ENCODE data around the gene FAM131A. TPM values are rescaled to one million over a fixed set of nuclear protein-coding genes. Genes with fewer than 3 reads are reported as not detected.

The FAM131A gene
- total and polyA plus RNA-seq, 2 donors (not counting 3 experiments of a cell fraction or from before 2014, with no cell fraction given): 19.9 to 29.9 TPM

DNA sequence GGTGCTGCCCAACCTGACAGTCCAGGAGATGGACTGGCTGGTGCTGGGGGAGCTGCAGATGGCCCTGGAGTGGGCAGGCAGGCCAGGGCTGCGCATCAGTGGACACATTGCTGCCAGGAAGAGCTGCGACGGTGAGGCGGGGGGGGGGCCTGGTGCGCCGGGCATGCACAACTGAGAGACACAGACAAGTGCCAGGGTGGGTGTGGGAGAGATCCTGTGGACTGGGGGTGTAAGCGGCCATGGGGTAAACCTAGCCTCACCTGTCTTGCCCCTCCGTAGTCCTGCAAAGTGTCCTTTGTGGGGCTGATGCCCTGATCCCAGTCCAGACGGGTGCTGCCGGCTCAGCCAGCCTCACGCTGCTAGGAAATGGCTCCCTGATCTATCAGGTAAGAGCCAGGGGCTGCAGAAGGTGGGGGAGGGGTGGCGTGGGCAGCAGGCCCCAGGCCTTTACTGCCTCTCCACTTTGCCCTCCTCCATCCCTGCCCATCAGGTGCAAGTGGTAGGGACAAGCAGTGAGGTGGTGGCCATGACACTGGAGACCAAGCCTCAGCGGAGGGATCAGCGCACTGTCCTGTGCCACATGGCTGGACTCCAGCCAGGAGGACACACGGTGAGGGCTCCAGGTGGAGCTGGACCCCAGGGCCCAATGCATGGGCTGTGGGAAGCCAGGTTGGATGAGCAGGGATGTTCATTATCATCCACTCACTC lies 45.8 kb downstream of the FAM131A start:
- H3K79me2 ChIP-seq (ENCODE audit: control insufficient read depth, insufficient read depth, low read length): no peaks in the 10 kb centered on the region
- dilution Hi-C loops (cut with MboI; ENCODE audit: extremely low pct_ligation_motif_present, low sequenced_read_pairs) (no loop called here), intact Hi-C loops (cut with micrococcal nuclease) (loop anchor here (5.0 kb wide), 1 partner anchor 361 kb away; no protein-coding TSS in a partner anchor)
- peaks cover 32 to 41% of the 10 kb centered on the region in 2 experiments for H3K27me3 ChIP-seq (ENCODE audit: control insufficient read depth in 2 of 2, insufficient read depth in 2 of 2, low read length in 2 of 2)
- no peak for FAIRE-seq
- DNase-seq (ENCODE audit: low read depth, low spot score): no peak
- TF ChIP-seq GATA2 (IDR thresholded peaks at IDR 0.05; ENCODE audit: insufficient read depth, insufficient read length, low read depth, low read length) (no peak), MYC (IDR thresholded peaks at IDR 0.05; ENCODE audit: low read depth, low read length) (no peak)
- H3K27ac ChIP-seq (ENCODE audit: insufficient read depth, low read depth, low read length): no peak overlapping the region
- no TSS peak for BruUV-seq (replicated peaks)
- no peak overlapping the region for H3K9ac ChIP-seq (replicated peaks; ENCODE audit: extremely low read depth, insufficient read depth, low read length)
- ChIA-PET POLR2A (no interaction called here), CTCF (interaction anchor here (0.7 to 6.9 kb wide), 4 partner anchors 11 to 157 kb away, joined by 3 to 52 read pairs (median 4); no protein-coding TSS in a partner anchor)
- H3K4me1 ChIP-seq (ENCODE audit: control insufficient read depth, extremely low read depth, insufficient read depth, low read length): peaks cover 10% of the 10 kb centered on the region
- no peak overlapping the region for H3K4me2 ChIP-seq (ENCODE audit: insufficient read depth, low read length)
- no peak overlapping the region for H2AFZ ChIP-seq (ENCODE audit: low read depth, low read length)
- H3K4me3 ChIP-seq (replicated peaks in 1 of 3; ENCODE audit: insufficient read depth in 1 of 3, low read depth in 1 of 3, low read length in 3 of 3): no peak overlapping the region
- no peaks in the 10 kb centered on the region for H3K9me1 ChIP-seq (replicated peaks; ENCODE audit: control insufficient read depth, extremely low read depth, insufficient read depth, low read length)
- no peaks in the 10 kb centered on the region for H3K9me3 ChIP-seq (replicated peaks; ENCODE audit: control insufficient read depth, insufficient read depth, low read length)
- H4K20me1 ChIP-seq (replicated peaks; ENCODE audit: control insufficient read depth, extremely low read depth, insufficient read depth, low read length): no peaks in the 10 kb centered on the region
- no peaks in the 10 kb centered on the region for H3K36me3 ChIP-seq (ENCODE audit: control insufficient read depth in 2 of 2, extremely low read depth in 1 of 2, insufficient read depth in 2 of 2, low read length in 2 of 2)

DNA sequence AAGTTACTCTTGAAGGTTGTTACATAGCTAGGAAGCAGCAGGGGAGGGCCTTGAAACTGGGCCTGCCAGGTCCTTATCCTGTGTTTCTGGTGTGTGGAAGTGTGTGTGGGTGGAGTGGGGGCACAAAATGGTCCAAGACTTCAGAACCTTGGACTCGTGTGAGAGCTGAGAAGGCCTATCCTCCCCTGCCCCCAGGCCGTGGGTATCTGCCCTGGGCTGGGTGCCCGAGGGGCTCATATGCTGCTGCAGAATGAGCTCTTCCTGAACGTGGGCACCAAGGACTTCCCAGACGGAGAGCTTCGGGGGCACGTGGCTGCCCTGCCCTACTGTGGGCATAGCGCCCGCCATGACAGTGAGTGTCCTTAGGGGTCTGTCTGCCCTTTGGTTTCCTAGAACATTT lies 46.9 kb downstream of the FAM131A start:
- CTCF ChIA-PET: interaction anchor here (1.0 to 6.9 kb wide), 7 partner anchors 9 to 402 kb away, joined by 3 to 52 read pairs (median 6); no protein-coding TSS in a partner anchor
- intact Hi-C loops (cut with micrococcal nuclease) (loop anchor here (5.0 kb wide), 1 partner anchor 362 kb away; no protein-coding TSS in a partner anchor), dilution Hi-C loops (cut with MboI; ENCODE audit: extremely low pct_ligation_motif_present, low sequenced_read_pairs) (no loop called here)
- TF ChIP-seq, protein P1, sequence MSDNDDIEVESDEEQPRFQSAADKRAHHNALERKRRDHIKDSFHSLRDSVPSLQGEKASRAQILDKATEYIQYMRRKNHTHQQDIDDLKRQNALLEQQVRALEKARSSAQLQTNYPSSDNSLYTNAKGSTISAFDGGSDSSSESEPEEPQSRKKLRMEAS (IDR thresholded peaks at IDR 0.05; ENCODE audit: insufficient read depth, insufficient read length): no peak
- TF ChIP-seq FOS (IDR thresholded peaks at IDR 0.05; ENCODE audit: borderline replicate concordance, insufficient read depth, low read length) (no peak), EZH2 (IDR thresholded peaks at IDR 0.05; ENCODE audit: borderline replicate concordance, low read depth, low read length, severe bottlenecking) (no peak), MYC (IDR thresholded peaks at IDR 0.05; ENCODE audit: low read depth, low read length) (no peak), JUN (IDR thresholded peaks at IDR 0.05; ENCODE audit: borderline replicate concordance, insufficient read depth, insufficient read length, low read depth) (no peak), POLR2A (IDR thresholded peaks at IDR 0.05; ENCODE audit: low read depth, low read length) (no peak), POLR2AphosphoS5 (IDR thresholded peaks at IDR 0.05; ENCODE audit: insufficient read depth, low read depth, low read length) (no peak), GATA2 (IDR thresholded peaks at IDR 0.05; ENCODE audit: insufficient read depth, insufficient read length, low read depth, low read length) (no peak)
- TF ChIP-seq, protein P2, sequence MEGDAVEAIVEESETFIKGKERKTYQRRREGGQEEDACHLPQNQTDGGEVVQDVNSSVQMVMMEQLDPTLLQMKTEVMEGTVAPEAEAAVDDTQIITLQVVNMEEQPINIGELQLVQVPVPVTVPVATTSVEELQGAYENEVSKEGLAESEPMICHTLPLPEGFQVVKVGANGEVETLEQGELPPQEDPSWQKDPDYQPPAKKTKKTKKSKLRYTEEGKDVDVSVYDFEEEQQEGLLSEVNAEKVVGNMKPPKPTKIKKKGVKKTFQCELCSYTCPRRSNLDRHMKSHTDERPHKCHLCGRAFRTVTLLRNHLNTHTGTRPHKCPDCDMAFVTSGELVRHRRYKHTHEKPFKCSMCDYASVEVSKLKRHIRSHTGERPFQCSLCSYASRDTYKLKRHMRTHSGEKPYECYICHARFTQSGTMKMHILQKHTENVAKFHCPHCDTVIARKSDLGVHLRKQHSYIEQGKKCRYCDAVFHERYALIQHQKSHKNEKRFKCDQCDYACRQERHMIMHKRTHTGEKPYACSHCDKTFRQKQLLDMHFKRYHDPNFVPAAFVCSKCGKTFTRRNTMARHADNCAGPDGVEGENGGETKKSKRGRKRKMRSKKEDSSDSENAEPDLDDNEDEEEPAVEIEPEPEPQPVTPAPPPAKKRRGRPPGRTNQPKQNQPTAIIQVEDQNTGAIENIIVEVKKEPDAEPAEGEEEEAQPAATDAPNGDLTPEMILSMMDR (IDR thresholded peaks at IDR 0.05; ENCODE audit: extremely low read depth in 1 of 2, insufficient read depth in 1 of 2, low read depth in 1 of 2, low read length in 2 of 2): no peak
- no peak overlapping the region for H3K9ac ChIP-seq (replicated peaks; ENCODE audit: extremely low read depth, insufficient read depth, low read length)
- POLR2A ChIA-PET: no interaction called here
- H4K20me1 ChIP-seq (replicated peaks; ENCODE audit: control insufficient read depth, extremely low read depth, insufficient read depth, low read length): no peaks in the 10 kb centered on the region
- peaks cover 10% of the 10 kb centered on the region for H3K4me1 ChIP-seq (ENCODE audit: control insufficient read depth, extremely low read depth, insufficient read depth, low read length)
- no peak overlapping the region for H2AFZ ChIP-seq (ENCODE audit: low read depth, low read length)
- BruUV-seq (replicated peaks): no TSS peak
- no peaks in the 10 kb centered on the region for H3K9me3 ChIP-seq (replicated peaks; ENCODE audit: control insufficient read depth, insufficient read depth, low read length)
- no peak overlapping the region for H3K27ac ChIP-seq (ENCODE audit: insufficient read depth, low read depth, low read length)
- H3K27me3 ChIP-seq (ENCODE audit: control insufficient read depth in 2 of 2, insufficient read depth in 2 of 2, low read length in 2 of 2): peaks cover 25 to 33% of the 10 kb centered on the region in 2 experiments
- FAIRE-seq (no peak), DNase-seq (ENCODE audit: low read depth, low spot score) (no peak)
- H3K79me2 ChIP-seq (ENCODE audit: control insufficient read depth, insufficient read depth, low read length): no peaks in the 10 kb centered on the region
- no peak overlapping the region for H3K4me3 ChIP-seq (replicated peaks in 1 of 3; ENCODE audit: insufficient read depth in 1 of 3, low read depth in 1 of 3, low read length in 3 of 3)
- H3K4me2 ChIP-seq (ENCODE audit: insufficient read depth, low read length): no peak overlapping the region
- H3K9me1 ChIP-seq (replicated peaks; ENCODE audit: control insufficient read depth, extremely low read depth, insufficient read depth, low read length): no peaks in the 10 kb centered on the region
- H3K36me3 ChIP-seq (ENCODE audit: control insufficient read depth in 2 of 2, extremely low read depth in 1 of 2, insufficient read depth in 2 of 2, low read length in 2 of 2): no peaks in the 10 kb centered on the region

Measured in endothelial cell of umbilical vein (primary cell).